Measurements from ENCODE around the gene DHX16.
"Not testable (repeated sequence)": the region's sequence is repeated elsewhere in the genome, so short reads cannot be mapped to it uniquely, and the experiment has no call there.

DHX16 gene

DNA sequence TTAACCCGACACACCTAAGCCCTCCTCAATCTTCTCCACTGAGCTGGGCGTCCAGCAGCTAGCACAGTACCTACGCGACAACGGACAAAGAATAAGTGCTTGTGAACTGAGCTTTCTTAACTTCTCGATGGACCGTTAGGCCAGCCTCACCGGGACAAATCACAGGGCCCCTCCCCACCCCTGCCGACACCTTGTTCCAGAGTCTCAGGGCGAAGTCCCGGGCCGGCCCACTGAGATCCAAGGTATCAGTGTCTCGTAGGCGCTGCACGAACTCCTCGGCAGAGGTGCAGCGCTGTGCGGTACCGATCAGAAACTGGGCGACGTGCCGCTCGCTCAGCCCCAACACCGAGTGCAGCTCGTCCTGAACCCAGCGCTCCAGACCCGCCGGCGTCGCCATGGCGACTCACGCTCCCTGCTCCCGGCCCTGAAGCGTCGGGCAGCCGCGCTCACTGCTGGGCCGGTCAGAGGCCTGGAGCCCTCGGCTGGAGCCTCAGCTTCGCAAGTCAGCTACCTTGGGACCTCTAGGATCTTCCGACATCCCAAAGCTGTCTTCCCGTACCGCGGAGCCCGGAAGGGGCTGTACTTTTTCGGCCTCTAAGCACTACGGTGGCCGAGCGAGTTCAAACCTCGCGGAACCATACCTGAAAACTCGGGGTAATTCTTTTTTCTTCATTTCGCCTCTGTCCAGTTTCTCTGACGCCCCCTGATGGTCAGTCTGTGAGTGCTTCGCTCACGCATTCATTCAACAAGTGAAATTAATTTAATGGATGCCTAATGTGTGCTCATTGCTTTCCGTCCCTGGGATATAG, at the start of gene DHX16:
DHX16 (minus strand) TSS at position 562 of the 809 bp plus-strand sequence; CDS start at position 397, 165 bp downstream.
- peak; percentile 32; the same call in 1 of the 2 replicates for TF ChIP-seq POLR2A (IDR thresholded peaks at IDR 0.05; ENCODE audit: low read depth, low read length)
- FAIRE-seq (peak; percentile 69), DNase-seq (ENCODE audit: insufficient read length, low spot score) (peak; percentile 89)

DNA sequence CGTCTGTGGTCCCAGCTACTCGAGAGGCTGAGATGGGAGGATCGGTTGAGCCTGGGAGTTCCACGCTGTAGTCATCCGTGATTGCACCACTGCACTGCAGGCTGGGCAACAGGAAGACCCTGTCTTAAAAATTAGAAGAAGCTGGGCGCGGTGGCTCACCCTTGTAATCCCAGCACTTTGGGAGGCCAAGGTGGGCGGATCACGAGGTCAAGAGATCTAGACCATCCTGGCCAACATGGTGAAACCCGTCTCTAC, 49.1 kb upstream of the DHX16 start:
- not testable (repeated sequence) for DNase-seq (ENCODE audit: insufficient read length, low spot score)

DNA sequence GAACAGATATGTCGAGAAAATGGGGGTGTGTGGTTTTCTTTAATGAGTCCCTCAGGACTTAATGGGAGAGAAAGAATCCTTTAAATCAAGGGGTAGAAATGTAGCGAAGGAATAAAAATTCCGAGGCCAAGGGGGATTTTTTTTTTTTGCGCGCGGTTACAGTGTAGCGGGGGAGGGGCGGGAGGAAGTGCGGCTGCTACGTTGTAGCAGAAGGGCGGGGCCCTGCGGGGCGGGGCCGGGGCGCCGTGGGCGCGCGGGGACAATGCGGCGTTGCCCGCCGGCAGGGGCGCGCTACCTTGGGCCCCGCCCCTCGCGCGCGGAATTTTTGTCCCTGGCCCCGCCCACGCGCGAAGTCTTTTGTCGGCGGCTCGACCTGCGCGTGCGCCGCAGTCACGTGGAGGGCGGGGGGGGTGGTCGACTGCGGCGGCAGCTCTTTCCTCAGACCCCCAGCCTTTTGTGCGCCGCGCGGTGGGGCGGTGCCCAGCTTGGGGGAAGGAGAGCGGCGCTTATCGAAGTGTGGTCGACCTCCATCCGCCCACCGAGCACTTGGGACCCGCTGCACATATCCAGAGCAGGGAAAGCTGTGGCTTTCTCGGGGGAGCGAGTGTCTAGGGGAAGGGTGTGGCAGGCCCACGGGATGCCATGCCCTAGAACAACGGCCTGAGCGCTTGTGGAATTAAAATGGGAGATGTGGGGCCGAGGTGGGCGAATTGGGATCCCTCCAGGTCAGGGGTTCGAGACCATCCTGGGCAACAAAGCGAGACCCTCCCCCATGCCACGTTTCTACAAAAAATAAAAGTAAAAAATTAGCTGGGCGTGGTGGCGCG, 48.6 kb upstream of the DHX16 start:
- TF ChIP-seq POLR2A (IDR thresholded peaks at IDR 0.05; ENCODE audit: low read depth, low read length): peak; percentile 41; the same call in 1 of the 2 replicates
- FAIRE-seq (no peak), DNase-seq (ENCODE audit: insufficient read length, low spot score) (no peak)

More for the DNA sequence above, 49.1 kb upstream of the DHX16 start:
- not testable (repeated sequence) for FAIRE-seq

DNA sequence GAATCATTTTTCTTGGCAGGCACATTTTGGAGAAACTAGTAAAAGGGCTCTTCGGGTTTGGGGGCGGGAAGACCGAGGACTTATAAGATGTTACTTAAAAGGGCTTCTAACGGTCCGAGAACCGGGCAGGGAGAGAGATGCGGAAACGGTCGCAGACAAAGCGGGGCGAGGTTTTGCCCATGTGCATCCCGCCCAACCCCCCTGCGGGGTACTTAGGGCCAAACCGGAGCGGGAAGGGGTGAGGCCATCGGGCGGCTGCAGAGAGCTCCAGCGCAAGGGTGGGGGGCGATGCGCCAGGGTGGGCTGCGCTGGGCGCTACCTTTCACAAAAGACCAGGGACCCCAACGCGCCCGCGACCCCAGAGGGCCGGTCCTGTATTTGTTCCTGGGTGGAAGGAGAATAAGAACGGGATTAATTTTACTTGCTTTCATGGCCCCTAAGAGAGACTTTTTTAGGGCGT, 48.0 kb upstream of the DHX16 start:
- peak; percentile 39; the same call in 1 of the 2 replicates for TF ChIP-seq POLR2A (IDR thresholded peaks at IDR 0.05; ENCODE audit: low read depth, low read length)
- DNase-seq (ENCODE audit: insufficient read length, low spot score) (no peak), FAIRE-seq (no peak)

DNA sequence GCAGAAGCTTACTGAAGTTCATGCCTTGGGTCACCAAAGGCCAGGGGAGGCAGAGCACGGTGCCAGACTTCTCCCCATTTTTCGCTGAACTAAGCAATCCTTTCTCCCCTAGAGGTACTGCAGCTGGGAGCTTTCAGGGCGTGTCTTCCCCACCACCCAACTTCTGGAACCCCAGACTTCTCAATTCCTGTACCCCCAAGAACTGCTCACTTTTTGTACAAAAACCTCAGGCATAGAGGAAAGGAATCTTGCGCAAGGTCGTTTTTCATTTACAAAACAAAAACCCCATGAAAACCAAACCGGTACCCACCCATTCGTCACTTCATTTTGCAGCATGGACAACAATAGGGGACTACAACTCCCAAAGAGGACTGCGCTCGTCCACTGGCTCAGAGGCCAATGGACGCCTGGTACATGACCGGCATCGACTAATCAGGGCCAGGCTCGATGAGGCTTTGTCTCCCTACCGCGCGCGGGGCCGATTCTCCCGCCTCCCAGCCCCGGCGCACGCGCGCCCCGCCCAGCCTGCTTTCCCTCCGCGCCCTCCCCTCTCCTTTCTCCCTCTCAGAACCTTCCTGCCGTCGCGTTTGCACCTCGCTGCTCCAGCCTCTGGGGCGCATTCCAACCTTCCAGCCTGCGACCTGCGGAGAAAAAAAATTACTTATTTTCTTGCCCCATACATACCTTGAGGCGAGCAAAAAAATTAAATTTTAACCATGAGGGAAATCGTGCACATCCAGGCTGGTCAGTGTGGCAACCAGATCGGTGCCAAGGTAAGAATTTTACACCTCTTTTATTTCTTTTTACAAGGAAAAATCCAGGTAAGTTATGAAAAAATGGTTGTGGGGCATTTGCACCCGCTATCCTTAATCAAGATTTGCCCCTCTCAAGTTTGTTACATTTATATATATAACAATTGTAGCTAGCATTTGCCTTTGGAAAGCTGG, 47.3 kb upstream of the DHX16 start, which contains the start of gene TUBB:
TUBB (plus strand) TSS at position 562 of the 947 bp plus-strand sequence; CDS start at position 717, 155 bp downstream.
- no peak for FAIRE-seq
- peak; percentile 83 for TF ChIP-seq POLR2A (IDR thresholded peaks at IDR 0.05; ENCODE audit: low read depth, low read length)
- DNase-seq (ENCODE audit: insufficient read length, low spot score): peak; percentile 89

DNA sequence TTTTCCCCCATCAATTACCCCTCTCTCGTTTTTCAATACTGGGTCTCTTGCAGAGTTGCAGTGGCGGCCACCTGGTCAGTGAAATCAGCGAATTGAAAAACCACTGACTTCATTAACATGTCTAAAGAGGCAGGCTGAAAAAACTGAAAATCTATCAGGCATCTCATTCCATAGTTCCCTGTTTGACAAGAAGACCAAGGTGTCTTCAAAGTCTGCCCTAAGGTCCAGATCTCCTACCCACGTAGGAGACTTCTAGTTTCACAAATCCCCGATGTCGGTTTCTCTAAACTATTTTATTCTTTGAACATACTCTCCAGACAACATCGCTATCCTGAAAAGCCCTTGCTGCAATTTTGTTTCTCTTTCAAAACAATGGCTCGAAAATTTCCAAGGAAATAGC, 46.5 kb upstream of the DHX16 start:
- no peak for DNase-seq (ENCODE audit: insufficient read length, low spot score)

DNA sequence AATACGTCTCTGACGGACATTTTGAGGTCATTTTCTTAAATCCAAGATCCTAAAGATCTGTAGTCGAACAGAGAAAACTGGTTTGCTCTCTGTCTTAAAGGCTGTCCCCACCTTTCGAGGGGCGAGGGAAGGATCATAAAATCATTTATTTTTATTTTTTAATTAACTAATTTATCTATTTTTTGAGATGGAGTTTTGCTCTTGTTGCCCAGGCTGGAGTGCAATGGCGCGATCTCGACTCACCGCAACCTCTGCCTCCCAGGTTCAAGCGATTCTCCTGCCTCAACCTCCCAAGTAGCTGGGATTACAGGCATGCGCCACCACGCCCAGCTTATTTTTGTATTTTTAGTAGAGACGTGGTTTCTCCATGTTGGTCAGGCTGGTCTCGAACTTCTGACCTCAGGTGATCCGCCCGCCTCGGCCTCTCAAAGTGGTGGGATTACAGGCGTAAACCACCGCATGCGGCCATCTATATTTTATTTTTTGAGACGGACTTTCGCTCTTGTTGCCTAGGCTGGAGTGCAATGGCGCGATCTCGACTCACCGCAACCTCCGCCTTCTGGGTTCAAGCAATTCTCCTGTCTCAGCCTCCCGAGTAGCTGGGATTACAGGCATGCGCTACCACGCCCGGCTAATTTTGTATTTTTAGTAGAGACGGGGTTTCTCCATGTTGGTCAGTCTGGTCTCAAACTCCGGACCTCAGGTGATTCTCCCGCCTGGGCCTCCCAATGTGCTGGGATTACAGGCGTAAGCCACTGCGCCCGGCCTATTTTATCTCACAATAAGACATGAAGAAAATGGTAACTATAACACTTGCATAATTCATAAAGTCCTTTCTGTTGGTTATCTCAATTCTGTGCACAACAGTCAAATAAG, 45.3 kb upstream of the DHX16 start:
- FAIRE-seq; DNase-seq (ENCODE audit: insufficient read length, low spot score): not testable (repeated sequence)

More for the DNA sequence above, 46.5 kb upstream of the DHX16 start:
- TF ChIP-seq POLR2A (IDR thresholded peaks at IDR 0.05; ENCODE audit: low read depth, low read length): no peak
- FAIRE-seq: no peak

DNA sequence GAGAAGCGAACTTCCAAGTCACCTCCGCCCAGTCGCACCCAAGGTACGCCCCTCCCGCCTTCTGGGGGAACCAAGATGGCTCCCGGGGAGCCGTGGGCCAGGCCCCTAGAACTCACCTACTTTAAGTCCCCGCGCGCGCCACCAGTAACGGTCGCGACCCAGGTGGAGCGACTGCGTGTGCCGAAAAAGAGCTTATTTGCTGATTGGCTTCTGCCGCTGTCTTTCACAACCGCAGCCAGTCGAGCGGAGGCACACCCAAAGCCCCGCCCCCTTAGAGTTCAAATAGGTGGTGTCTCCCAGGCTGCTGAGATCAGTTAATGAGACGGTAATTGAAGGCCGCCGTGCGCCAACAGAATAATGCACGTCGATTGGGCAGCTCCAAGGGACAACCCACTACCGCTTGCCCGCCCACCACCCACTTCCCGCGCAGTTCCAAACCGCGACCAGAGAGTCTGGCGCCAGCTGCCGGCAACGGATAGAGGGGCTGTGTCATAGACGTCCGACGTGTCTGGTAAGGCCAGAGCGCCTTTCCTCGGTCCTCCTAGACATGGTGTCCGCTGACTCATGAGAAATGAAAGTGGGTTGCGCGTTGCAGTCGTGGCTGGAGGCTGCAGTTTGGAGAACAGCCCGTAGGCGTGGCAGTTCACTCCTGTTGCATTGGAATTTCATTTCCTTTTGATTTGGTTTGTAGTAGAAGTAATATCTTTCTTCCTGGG, 44.5 kb upstream of the DHX16 start, which contains the start of gene MDC1:
MDC1 (minus strand) TSS at position 153 of the 716 bp plus-strand sequence. CDS start 2,106 bp downstream, outside the sequence.
- FAIRE-seq: peak; percentile 80

DNA sequence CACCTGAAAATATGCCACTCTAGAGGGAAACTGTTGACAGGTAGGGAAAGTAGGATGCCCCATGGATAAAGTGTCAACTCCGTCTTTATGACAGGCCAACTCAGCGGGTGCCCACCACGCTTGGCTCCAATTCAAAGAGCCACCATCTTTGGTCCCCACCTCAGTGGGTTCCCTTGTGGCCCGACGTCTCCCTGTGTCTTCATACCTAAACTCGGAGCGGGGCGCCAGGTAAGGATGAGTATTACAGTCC, 44.0 kb upstream of the DHX16 start:
- FAIRE-seq: no peak
- no peak for DNase-seq (ENCODE audit: insufficient read length, low spot score)
- no peak for TF ChIP-seq POLR2A (IDR thresholded peaks at IDR 0.05; ENCODE audit: low read depth, low read length)

More for the DNA sequence above, 44.5 kb upstream of the DHX16 start, which contains the start of gene MDC1:
- TF ChIP-seq POLR2A (IDR thresholded peaks at IDR 0.05; ENCODE audit: low read depth, low read length): peak; percentile 32; the same call in 1 of the 2 replicates
- peak; percentile 96 for DNase-seq (ENCODE audit: insufficient read length, low spot score)

DNA sequence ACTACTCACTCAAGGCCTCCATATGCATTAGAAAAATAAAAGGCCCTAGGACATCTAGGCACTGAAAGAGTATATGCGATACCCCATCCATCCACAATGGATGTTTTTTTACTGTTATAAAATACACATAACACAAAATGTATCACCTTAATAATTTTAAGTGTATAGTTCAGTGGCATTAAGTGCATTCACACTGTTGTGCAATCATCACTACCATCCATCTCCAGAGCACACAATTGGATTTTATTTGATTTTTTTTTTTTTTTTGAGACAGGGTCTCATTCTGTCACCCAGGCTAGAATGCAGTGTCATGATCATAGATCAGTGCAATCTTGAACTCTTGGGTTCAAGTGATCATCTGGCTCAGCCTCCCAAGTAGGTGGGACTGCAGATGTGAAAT, 41.5 kb upstream of the DHX16 start:
- no peak for TF ChIP-seq POLR2A (IDR thresholded peaks at IDR 0.05; ENCODE audit: low read depth, low read length)
- DNase-seq (ENCODE audit: insufficient read length, low spot score) (no peak), FAIRE-seq (no peak)

DNA sequence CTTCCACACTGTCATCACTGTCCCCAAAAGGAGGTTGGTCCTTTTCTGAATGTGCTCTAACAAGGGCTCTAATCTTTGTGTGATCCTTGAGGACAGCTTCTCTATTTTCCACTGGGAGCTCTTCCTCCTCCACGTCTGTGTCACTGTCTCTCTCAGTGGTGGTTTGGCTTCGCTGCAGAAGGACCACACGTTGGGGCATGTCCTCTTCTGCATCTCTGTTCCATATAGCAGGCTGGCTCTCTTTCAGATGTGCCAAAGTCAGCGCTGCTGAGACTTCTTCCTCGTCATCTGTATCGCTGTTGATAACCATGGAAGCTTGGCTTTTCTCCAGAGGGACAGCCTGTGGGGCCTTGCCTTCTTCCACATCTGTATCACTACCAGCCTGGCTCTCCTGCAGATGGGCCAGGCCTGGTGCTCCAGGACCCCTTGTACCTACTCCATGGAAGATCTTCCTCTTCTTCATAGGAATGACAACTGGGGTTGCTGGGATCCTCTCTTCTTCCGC, 39.7 kb upstream of the DHX16 start:
- no peak for DNase-seq (ENCODE audit: insufficient read length, low spot score)
- no peak for FAIRE-seq
- no peak for TF ChIP-seq POLR2A (IDR thresholded peaks at IDR 0.05; ENCODE audit: low read depth, low read length)
